ENCODE results near the gene NKD2.

DNA sequence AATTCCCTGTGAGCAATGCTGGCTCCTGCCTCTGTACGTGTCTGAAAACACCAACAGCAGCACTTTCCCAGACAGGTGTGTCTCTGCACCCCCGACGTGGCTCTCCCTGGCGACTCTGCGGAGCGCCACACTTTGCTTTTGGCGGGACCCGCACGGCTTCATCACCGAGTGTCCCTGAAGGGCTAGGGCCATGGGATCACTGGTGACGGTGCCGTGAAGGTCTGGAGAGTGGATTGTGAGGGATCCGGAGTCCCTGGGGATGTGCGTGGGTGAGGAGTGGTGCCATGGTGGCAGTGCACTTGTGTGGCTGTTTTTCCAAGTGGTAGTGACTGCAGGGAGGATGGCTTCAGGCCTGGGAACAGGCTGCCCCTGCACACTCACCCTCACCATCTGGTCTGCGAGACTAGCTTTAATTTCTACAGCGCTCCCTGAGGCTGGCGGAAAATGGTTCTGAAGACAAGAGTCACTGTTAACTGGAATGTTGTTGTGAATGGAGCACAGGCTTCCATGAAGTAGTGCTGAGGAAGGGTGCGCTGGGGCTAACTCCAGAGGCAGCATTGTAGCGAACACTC lies 3.2 kb downstream of the NKD2 start:
- TF ChIP-seq POLR2AphosphoS5 (IDR thresholded peaks at IDR 0.05; ENCODE audit: low read depth) (no peak), EZH2phosphoT487 (IDR thresholded peaks at IDR 0.05; ENCODE audit: unreplicated experiment) (no peak), EZH2 (IDR thresholded peaks at IDR 0.05; ENCODE audit: low read depth, unreplicated experiment) (no peak), CREB1 (CRISPR knock-in tag; IDR thresholded peaks at IDR 0.05; ENCODE audit: low read depth) (no peak), ZNF114 (CRISPR knock-in tag; IDR thresholded peaks at IDR 0.05) (no peak), JUNB (IDR thresholded peaks at IDR 0.05; ENCODE audit: unreplicated experiment) (no peak), NANOG (IDR thresholded peaks at IDR 0.05; ENCODE audit: borderline replicate concordance) (no peak), ZNF331 (CRISPR knock-in tag; IDR thresholded peaks at IDR 0.05; ENCODE audit: low read depth) (no peak)
- TF ChIP-seq, protein P1, sequence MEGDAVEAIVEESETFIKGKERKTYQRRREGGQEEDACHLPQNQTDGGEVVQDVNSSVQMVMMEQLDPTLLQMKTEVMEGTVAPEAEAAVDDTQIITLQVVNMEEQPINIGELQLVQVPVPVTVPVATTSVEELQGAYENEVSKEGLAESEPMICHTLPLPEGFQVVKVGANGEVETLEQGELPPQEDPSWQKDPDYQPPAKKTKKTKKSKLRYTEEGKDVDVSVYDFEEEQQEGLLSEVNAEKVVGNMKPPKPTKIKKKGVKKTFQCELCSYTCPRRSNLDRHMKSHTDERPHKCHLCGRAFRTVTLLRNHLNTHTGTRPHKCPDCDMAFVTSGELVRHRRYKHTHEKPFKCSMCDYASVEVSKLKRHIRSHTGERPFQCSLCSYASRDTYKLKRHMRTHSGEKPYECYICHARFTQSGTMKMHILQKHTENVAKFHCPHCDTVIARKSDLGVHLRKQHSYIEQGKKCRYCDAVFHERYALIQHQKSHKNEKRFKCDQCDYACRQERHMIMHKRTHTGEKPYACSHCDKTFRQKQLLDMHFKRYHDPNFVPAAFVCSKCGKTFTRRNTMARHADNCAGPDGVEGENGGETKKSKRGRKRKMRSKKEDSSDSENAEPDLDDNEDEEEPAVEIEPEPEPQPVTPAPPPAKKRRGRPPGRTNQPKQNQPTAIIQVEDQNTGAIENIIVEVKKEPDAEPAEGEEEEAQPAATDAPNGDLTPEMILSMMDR (conservative IDR thresholded peaks at IDR 0.05; ENCODE audit: low read depth in 2 of 2), result no peak
- TF ChIP-seq, protein P2, sequence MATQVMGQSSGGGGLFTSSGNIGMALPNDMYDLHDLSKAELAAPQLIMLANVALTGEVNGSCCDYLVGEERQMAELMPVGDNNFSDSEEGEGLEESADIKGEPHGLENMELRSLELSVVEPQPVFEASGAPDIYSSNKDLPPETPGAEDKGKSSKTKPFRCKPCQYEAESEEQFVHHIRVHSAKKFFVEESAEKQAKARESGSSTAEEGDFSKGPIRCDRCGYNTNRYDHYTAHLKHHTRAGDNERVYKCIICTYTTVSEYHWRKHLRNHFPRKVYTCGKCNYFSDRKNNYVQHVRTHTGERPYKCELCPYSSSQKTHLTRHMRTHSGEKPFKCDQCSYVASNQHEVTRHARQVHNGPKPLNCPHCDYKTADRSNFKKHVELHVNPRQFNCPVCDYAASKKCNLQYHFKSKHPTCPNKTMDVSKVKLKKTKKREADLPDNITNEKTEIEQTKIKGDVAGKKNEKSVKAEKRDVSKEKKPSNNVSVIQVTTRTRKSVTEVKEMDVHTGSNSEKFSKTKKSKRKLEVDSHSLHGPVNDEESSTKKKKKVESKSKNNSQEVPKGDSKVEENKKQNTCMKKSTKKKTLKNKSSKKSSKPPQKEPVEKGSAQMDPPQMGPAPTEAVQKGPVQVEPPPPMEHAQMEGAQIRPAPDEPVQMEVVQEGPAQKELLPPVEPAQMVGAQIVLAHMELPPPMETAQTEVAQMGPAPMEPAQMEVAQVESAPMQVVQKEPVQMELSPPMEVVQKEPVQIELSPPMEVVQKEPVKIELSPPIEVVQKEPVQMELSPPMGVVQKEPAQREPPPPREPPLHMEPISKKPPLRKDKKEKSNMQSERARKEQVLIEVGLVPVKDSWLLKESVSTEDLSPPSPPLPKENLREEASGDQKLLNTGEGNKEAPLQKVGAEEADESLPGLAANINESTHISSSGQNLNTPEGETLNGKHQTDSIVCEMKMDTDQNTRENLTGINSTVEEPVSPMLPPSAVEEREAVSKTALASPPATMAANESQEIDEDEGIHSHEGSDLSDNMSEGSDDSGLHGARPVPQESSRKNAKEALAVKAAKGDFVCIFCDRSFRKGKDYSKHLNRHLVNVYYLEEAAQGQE (IDR thresholded peaks at IDR 0.05; ENCODE audit: unreplicated experiment), result no peak
- TF ChIP-seq, protein P3, sequence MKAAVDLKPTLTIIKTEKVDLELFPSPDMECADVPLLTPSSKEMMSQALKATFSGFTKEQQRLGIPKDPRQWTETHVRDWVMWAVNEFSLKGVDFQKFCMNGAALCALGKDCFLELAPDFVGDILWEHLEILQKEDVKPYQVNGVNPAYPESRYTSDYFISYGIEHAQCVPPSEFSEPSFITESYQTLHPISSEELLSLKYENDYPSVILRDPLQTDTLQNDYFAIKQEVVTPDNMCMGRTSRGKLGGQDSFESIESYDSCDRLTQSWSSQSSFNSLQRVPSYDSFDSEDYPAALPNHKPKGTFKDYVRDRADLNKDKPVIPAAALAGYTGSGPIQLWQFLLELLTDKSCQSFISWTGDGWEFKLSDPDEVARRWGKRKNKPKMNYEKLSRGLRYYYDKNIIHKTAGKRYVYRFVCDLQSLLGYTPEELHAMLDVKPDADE (IDR thresholded peaks at IDR 0.05), result no peak
- TF ChIP-seq, protein P4, sequence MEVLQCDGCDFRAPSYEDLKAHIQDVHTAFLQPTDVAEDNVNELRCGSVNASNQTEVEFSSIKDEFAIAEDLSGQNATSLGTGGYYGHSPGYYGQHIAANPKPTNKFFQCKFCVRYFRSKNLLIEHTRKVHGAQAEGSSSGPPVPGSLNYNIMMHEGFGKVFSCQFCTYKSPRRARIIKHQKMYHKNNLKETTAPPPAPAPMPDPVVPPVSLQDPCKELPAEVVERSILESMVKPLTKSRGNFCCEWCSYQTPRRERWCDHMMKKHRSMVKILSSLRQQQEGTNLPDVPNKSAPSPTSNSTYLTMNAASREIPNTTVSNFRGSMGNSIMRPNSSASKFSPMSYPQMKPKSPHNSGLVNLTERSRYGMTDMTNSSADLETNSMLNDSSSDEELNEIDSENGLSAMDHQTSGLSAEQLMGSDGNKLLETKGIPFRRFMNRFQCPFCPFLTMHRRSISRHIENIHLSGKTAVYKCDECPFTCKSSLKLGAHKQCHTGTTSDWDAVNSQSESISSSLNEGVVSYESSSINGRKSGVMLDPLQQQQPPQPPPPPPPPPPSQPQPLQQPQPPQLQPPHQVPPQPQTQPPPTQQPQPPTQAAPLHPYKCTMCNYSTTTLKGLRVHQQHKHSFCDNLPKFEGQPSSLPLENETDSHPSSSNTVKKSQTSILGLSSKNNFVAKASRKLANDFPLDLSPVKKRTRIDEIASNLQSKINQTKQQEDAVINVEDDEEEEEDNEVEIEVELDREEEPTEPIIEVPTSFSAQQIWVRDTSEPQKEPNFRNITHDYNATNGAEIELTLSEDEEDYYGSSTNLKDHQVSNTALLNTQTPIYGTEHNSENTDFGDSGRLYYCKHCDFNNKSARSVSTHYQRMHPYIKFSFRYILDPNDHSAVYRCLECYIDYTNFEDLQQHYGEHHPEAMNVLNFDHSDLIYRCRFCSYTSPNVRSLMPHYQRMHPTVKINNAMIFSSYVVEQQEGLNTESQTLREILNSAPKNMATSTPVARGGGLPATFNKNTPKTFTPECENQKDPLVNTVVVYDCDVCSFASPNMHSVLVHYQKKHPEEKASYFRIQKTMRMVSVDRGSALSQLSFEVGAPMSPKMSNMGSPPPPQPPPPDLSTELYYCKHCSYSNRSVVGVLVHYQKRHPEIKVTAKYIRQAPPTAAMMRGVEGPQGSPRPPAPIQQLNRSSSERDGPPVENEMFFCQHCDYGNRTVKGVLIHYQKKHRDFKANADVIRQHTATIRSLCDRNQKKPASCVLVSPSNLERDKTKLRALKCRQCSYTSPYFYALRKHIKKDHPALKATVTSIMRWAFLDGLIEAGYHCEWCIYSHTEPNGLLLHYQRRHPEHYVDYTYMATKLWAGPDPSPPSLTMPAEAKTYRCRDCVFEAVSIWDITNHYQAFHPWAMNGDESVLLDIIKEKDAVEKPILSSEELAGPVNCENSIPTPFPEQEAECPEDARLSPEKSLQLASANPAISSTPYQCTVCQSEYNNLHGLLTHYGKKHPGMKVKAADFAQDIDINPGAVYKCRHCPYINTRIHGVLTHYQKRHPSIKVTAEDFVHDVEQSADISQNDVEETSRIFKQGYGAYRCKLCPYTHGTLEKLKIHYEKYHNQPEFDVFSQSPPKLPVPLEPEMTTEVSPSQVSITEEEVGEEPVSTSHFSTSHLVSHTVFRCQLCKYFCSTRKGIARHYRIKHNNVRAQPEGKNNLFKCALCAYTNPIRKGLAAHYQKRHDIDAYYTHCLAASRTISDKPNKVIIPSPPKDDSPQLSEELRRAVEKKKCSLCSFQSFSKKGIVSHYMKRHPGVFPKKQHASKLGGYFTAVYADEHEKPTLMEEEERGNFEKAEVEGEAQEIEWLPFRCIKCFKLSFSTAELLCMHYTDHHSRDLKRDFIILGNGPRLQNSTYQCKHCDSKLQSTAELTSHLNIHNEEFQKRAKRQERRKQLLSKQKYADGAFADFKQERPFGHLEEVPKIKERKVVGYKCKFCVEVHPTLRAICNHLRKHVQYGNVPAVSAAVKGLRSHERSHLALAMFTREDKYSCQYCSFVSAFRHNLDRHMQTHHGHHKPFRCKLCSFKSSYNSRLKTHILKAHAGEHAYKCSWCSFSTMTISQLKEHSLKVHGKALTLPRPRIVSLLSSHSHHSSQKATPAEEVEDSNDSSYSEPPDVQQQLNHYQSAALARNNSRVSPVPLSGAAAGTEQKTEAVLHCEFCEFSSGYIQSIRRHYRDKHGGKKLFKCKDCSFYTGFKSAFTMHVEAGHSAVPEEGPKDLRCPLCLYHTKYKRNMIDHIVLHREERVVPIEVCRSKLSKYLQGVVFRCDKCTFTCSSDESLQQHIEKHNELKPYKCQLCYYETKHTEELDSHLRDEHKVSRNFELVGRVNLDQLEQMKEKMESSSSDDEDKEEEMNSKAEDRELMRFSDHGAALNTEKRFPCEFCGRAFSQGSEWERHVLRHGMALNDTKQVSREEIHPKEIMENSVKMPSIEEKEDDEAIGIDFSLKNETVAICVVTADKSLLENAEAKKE (CRISPR knock-in tag; IDR thresholded peaks at IDR 0.05), result no peak

Data from GM23338 (cell line).